Sigmoid colon (tissue), 7 donors: ENCODE measurements around the gene LGMN. TPM values are rescaled to one million over a fixed set of nuclear protein-coding genes. Genes with fewer than 3 reads are reported as not detected.
A peak's percentile ranks its signal among the peaks of the same experiment; 100 is the strongest.

Source experiments
- DNase-seq: peaks from one replicate; pipeline ENCODE4 v3.0.0-alpha.2; 2019
- H3K27ac ChIP-seq, 4 donors: fragments of 200-600 bp; sonication (generic); one replicate each; pipeline ENCODE4 v1.5.1; 2016 to 2019; ENCODE audit warnings: mild to moderate bottlenecking in 1 of 4
- H3K27me3 ChIP-seq, 3 donors: fragments of 200-600 bp; sonication (generic); one replicate each; pipeline ENCODE4 v1.5.1; 2019; ENCODE audit warnings: mild to moderate bottlenecking in 1 of 3
- H3K36me3 ChIP-seq, 4 donors: fragments of 200-600 bp; sonication (generic); one replicate each; pipeline ENCODE4 v1.5.1; 2016 to 2019
- H3K4me1 ChIP-seq, 4 donors: fragments of 200-600 bp; sonication (generic); one replicate each; pipeline ENCODE4 v1.5.1; 2017 to 2019
- H3K4me3 ChIP-seq, 4 donors: fragments of 200-600 bp; sonication (generic); one replicate each; pipeline ENCODE4 v1.5.1; 2017 to 2019; ENCODE audit warnings: mild to moderate bottlenecking in 2 of 4, moderate library complexity in 1 of 4
- H3K9me3 ChIP-seq, 4 donors: fragments of 200-600 bp in 3 of 4; sonication (generic) in 3 of 4; one replicate each; pipeline versions ENCODE4 v1.5.1 to v1.6.1; 2013 to 2019
- CTCF ChIP-seq, 4 experiments: fragments of 450-650 bp in 3 of 4; fragments of 200-600 bp in 1 of 4; IDR thresholded peaks; one replicate each; pipeline ENCODE4 v1.5.1; 2016 to 2019; ENCODE audit warnings: antibody characterized with exemption in 4 of 4, mild to moderate bottlenecking in 3 of 4, moderate library complexity in 2 of 4
- EP300 ChIP-seq, 4 donors: sonication (generic); formaldehyde crosslinking; IDR thresholded peaks; one replicate each; pipeline ENCODE4 v1.6.1; 2017; ENCODE audit warnings: antibody characterized with exemption in 4 of 4
- POLR2A ChIP-seq, 2 donors: fragments of 450-650 bp; IDR thresholded peaks; one replicate each; pipeline ENCODE4 v1.6.1; 2016; ENCODE audit warnings: antibody characterized with exemption in 2 of 2, mild to moderate bottlenecking in 2 of 2, moderate library complexity in 2 of 2
- POLR2AphosphoS5 ChIP-seq, 4 donors: sonication (generic); formaldehyde crosslinking; IDR thresholded peaks; one replicate each; pipeline ENCODE4 v1.6.1; 2017; ENCODE audit warnings: antibody characterized with exemption in 4 of 4
- WGBS, 2 donors: extraction: QIAGEN DNeasy Blood & Tissue Kit; methylation state at CpG; one replicate each; pipeline ENCODE4 v1.1.7; 2013; 5-methylcytosine and 5-hydroxymethylcytosine counted together
- intact Hi-C: fragments of 100-400 bp; cut with DNase I; formaldehyde crosslinking; loops from one replicate; pipeline ENCODE4 v1.15.1; 2023
- polyA plus RNA-seq, 3 donors: library from polyadenylated mRNA; stranded (reverse); fragments of 200-250 nt; gene quantifications; one replicate each; pipeline ENCODE4 v1.2.3, GENCODE V29; 2013
- total RNA-seq, 4 donors: library from RNA; depleted of rRNA; stranded (reverse); fragments of >200 nt; gene quantifications; one replicate each; pipeline ENCODE4 v1.1.0, GENCODE V29; 2016
- donor health status: healthy with polysubstance abuse.
- donor health status: Bipolar disorder and iron deficiency.
- donor health status: healthy.

The LGMN gene
- total and polyA plus RNA-seq, 7 donors = 35.4 to 361 (median 74.1) TPM

- H3K36me3 ChIP-seq = peaks cover 10 to 46% (median 19%) of the 10 kb centered on the region in 4 donors
- H3K4me3 ChIP-seq = peak overlapping the region in 3 of 4 donors; percentile 38 to 43 (median 42)
- whole genome bisulfite sequencing, 2 donors = 74 to 91% methylated on average over 13 of the region's 13 CpGs
- TF ChIP-seq POLR2AphosphoS5 (IDR thresholded peaks at IDR 0.05) = peak in 3 of 4 donors; percentile 35 to 72 (median 45)
- peak in 2 of 4 donors; percentile 46 to 54 for TF ChIP-seq EP300 (IDR thresholded peaks at IDR 0.05)
- TF ChIP-seq CTCF (IDR thresholded peaks at IDR 0.05) = no peak
- no peak for TF ChIP-seq POLR2A (IDR thresholded peaks at IDR 0.05)
- DNase-seq = no peak
- H3K27me3 ChIP-seq = no peaks in the 10 kb centered on the region
- H3K27ac ChIP-seq = peak overlapping the region; percentile 23 to 99 (median 97)
- intact Hi-C loops = no loop called here
- peaks cover 0 to 73% (median 55%) of the 10 kb centered on the region in 4 donors for H3K4me1 ChIP-seq
- H3K9me3 ChIP-seq = no peaks in the 10 kb centered on the region
These were observed 92.8 kb downstream of the LGMN start for GRCh38 chr14:92655419-92656201.

DNA sequence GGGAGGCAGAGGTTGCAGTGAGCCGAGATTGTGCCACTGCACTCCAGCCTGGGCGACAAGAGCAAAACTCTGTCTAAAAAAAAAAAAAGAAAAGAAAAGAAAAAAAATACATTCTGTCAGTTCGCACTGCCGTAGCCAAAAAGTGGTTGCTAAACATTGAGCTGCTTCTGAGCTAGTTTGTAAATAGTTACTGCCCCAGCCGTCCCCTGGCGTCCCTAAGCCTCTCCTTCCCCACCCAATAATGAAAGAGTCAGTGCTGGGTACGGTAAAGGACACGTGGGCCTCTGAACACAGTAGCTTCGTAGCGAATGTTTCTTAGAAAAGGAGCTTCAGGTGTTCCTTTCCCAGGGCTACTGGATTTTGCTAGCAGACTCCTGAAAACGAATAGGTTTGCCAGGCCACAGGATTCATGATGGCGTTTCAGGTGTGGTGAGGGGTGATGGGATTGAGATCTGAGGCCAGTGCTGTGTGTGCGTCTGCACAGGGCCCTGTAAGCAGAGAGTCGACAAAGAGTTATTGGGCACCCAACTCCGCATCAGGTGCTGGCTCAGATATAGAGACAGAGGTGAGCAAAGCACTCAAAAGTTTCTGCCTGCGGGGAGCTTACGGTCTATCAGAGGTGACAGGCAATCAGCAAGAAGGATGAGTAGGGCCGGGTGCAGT, 94.1 kb downstream of the LGMN start:
- Histone ChIP-seq H3K36me3 (peaks cover 10 to 33% (median 16%) of the 10 kb centered on the region in 4 donors), H3K4me3 (peak overlapping the region in 3 of 4 donors; percentile 38 to 43 (median 42)), H3K27ac (peak overlapping the region; percentile 8 to 99 (median 97)), H3K4me1 (peaks cover 0 to 78% (median 63%) of the 10 kb centered on the region in 4 donors), H3K9me3 (no peaks in the 10 kb centered on the region), H3K27me3 (no peaks in the 10 kb centered on the region)
- TF ChIP-seq CTCF (IDR thresholded peaks at IDR 0.05) (no peak), EP300 (IDR thresholded peaks at IDR 0.05) (no peak), POLR2A (IDR thresholded peaks at IDR 0.05) (no peak), POLR2AphosphoS5 (IDR thresholded peaks at IDR 0.05) (no peak)
- no peak for DNase-seq
- intact Hi-C loops = no loop called here
- 70 to 89% methylated on average over 18 of the region's 18 CpGs for WGBS, 2 donors

Other genes starting within 250 kb of the LGMN start
- gene RIN3, start 234.8 kb downstream of the LGMN start, total RNA-seq = 10 to 100 TPM; 12.7 to 31.8 (median 23.0) TPM
- 10 to 100 TPM in 1 of 3 donors, 1 to 10 TPM in 2; 6.0 to 19.2 (median 7.4) TPM for gene RIN3, start 234.8 kb downstream of the LGMN start, polyA plus RNA-seq
- gene GOLGA5, start 45.7 kb upstream of the LGMN start, total RNA-seq = 10 to 100 TPM; 31.8 to 41.0 (median 34.7) TPM
- 10 to 100 TPM; 23.0 to 57.8 (median 49.2) TPM for gene GOLGA5, start 45.7 kb upstream of the LGMN start, polyA plus RNA-seq
- gene CHGA, start 174.5 kb upstream of the LGMN start, total RNA-seq = 1 to 10 TPM in 3 of 4 donors, under 1 TPM in 1; 0.99 to 5.0 (median 4.5) TPM
- 10 to 100 TPM; 36.0 to 55.4 (median 37.2) TPM for gene CHGA, start 174.5 kb upstream of the LGMN start, polyA plus RNA-seq